DMS114 treated with DMSO at 0.1 percent for 48 hours (cell line): ENCODE data around the gene LRMDA.

Experiments used
- DNase-seq: peaks from one replicate; lab custom pipeline; 2025; ENCODE audit not compliant: unreplicated experiment; lab: John Stamatoyannopoulos, UW

The LRMDA gene

GRCh38 chr10:75857269-75857846 lies 425.9 kb downstream of the LRMDA start:
- DNase-seq = no peak

GRCh38 chr10:75857896-75858295 lies 426.5 kb downstream of the LRMDA start:
- no peak for DNase-seq

- no peak for DNase-seq
These were observed 426.9 kb downstream of the LRMDA start for GRCh38 chr10:75858339-75858738.

DNA sequence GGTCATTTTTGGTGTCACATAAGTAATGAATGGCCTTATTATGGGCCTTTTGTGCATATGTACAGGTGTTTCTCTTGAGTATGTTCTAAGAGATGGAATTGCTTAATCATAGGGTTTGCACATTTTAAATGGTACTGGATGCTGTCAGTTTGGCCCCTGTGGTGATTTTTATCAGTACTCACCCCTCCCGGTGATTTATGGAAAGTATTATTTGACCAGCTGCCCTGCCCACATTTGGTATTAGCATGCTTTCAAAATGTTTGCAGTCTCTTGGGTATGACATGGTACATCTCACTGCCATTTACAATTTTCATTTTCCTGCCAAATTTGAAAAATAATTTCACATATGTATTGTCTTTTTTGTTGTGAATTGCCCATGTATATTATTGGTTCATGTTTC lies 427.7 kb downstream of the LRMDA start:
- no peak for DNase-seq

GRCh38 chr10:75860009-75860408 lies 428.6 kb downstream of the LRMDA start:
- DNase-seq = no peak

GRCh38 chr10:75861582-75861981 lies 430.2 kb downstream of the LRMDA start:
- no peak for DNase-seq

- no peak for DNase-seq
These were observed 431.5 kb downstream of the LRMDA start for GRCh38 chr10:75862935-75863334.

DNA sequence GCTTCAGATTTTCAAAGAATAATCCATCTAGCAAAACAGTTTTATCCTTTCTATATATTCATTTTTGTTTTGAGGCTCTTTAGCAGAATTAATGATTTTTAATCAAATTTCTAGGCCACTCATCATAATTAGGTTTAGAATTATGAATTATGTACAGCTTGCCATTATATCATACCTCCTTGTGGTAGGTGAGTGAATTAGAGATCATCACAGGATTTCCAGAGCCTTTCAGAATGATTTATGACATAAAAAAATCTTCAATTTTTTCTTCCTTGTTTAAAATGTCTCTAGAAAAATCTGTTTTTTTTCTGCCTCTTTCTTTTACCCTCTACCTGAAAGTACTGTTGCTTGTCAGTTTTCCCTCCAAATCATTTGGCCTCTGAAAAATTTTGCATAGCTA lies 433.3 kb downstream of the LRMDA start:
- no peak for DNase-seq

- DNase-seq = no peak
These were observed 434.2 kb downstream of the LRMDA start for GRCh38 chr10:75865413-75866299.

DNA sequence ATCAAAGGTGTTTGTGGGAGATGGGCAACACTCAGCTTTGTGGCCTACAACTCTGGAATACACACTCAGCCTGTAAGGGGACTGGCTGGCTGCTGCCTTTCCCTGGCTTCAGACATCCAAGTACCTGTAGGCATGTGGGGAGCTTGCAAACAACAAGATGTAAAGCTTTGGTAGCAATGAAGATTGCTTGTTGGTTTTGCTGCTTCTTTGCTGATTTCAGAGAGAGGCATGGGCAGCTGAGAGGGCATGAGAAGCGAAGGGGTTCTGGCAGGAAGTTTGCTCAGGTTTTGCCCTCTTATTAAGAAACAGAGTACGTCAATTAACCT lies 434.8 kb downstream of the LRMDA start:
- DNase-seq = no peak

- no peak for DNase-seq
These were observed 435.3 kb downstream of the LRMDA start for GRCh38 chr10:75866731-75867130.

- DNase-seq = no peak
These were observed 437.1 kb downstream of the LRMDA start for GRCh38 chr10:75868574-75868973.

DNA sequence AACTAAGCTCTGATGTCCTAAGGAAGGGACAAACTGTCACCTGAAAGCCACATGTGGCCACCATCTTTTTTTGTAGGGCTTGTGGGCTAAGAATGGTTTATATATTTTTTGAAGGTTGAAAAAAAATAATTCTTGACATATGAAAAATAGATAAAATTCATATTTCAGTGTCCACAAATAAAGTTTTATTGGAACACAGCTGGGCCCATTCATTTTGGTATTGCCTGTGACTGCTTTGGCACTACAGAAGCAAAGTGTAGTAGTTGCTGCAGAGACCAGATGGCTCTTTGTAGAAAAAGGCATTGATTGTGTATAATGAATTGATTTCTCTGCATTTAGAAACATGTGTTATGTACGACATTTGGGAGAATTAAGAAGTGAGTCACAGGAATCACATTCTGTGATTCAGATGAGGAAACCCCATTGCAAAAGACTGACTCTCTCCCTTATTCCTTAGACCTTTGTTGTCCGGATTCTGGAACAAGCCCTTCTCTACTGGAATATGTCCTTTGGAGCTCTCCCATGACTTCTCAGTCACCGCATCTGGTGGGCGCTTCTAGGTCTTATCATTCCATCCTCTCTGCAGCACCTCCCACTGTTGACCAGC lies 438.7 kb downstream of the LRMDA start:
- no peak for DNase-seq

DNA sequence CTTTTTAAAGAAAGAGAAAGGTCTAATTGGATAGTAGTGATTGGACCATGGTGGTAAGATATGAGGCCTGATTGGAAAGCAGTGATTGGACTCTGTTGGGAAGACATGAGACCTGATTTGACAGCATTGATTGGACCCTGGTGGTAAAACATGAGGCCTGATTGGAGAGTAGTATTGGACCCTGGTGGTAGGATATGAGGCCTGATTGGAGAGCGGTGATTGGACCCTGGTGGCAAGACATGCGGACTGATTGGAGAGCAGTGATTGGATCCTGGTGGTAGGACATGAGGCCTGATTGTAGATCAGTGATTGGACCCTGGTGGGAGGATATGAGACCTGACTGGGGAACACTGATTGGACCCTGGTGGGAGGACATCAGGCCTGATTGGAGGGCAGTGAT lies 444.3 kb downstream of the LRMDA start:
- DNase-seq = no peak

DNA sequence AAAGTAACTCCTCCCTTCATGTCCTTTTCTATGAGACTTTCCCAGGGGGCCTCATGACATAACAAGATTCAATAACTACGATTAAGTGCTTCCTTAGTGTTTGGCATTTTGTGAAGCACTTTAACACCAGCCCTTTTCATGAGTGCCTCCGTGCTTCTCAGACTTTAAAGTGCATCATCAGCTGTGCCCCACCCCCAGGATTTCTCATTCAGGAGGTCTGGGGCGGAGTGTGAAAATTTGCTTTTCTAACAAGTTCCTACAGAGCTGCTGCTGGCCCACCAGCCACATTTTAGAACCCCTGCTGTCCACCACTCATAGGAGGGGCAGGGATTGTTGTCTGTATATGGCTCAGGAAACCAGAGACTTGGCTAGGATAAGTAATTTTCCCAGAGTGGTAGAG lies 445.3 kb downstream of the LRMDA start:
- no peak for DNase-seq

DNA sequence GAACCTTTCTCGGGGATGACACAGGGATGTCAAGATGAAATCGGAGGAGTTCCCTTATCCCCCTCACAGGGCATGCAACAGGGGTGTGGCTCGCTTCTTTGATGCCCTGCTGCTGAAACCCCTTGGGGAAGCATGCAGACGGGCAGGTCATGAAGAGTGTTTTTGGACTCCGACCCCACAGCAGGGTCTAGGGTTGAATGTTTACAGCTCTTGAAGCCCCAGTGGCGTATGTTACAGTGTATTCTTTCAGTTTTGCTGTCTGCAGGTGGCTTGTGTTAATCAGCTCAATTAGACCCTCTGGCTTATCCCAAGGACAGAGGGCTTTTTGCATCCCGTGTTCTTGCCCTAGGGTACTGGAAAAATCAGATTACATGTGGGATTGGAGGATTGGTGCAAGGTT lies 446.5 kb downstream of the LRMDA start:
- DNase-seq = no peak

GRCh38 chr10:75878586-75878985 lies 447.2 kb downstream of the LRMDA start:
- DNase-seq = no peak

DNA sequence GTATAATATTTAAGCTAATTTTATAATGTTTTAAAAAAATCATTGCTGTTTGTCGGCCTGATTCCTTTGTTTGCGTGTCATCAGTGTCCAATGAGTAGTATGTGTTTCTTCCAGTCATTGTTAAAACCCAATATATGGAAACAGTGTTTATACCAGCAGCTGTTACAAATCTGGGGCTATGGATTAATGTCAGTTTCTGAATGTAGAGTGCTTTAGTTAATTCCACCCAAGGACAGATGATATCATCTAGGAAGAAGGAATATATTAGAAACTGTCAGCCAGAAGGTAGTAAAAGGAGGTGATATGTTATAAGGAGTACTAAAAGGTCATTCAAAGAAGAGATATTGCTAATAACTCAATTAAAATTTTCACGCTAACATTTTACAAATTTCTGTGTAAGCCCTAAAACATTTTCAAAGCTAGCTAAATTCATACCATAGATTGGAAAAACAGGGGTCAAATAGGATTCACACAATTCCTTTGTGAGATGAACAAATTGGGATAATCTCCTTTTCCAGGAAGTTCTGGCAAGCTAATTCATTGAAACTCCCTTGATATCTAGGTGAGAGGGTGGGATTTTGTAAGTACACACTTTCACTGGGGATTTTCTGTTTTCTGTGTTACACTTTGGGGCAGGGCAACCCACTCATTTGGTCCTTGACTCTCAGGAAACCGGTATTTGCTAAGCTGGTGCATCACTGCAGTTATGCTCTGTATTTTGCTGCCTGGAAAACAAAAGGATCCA lies 448.8 kb downstream of the LRMDA start:
- DNase-seq = no peak

DNA sequence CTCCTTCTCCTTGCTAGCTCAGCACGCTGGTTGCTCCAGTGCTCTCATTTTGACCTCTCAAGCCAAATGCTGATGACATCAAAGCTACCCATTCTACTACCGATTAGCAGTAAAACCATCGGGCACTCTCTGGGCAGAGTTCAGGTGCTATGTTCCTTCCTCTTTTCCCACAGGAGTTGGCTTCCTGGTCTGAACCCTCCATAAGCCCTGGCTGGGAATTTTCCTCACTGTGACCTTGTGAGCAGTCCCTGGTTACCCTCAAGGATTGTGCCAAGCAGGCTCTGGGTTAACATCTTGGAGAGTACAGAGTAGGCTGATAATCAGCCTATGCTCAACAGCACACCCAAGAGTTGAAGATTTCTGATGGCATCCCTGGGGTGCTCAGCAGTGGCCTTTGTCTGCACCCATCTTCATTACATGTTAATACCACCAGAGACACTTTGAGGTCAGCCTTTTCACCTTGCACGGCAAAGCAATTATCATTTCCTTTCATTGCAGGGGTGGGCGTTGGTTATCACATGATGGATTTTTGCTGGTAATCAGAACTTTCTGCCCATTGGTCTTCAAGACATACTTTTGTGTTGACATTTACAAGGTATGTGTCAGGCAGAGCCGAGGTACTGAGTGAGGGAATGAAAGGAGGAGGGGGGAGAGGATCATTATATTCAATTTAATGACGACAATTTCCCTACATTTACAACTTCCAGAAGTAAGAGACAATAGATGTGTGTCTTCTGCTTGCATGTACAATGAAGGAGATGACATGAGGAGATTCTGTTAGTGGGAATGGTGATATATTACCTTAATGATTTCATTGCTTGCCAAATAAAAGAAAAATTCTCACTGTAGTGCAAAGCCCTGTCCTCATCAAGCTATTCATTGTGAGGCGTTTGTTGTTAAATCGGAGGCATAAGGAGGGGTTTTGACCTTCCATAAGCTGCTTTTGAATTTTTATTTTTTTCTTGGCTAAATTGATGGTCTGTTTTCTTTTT lies 452.0 kb downstream of the LRMDA start:
- DNase-seq = no peak

DNA sequence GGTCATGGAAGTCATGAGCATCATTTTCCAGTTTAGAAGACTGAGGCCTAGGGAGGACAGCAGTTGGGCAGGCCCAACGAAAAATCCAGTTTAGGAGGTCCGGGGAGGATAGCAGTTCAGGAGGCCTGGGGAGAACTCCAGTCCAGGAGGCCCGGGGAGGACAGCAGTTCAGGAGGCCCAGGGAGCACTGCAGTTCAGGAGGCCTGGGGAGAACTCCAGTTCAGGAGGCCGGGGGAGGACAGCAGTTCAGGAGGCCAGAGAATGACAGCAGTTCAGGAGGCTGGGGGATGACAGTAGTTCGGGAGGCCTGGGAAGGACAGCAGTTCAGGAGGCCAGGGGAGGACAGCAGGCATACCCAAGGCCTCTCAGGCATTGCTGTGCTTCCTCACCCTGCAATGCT lies 453.4 kb downstream of the LRMDA start:
- no peak for DNase-seq

GRCh38 chr10:75887369-75887768 lies 455.9 kb downstream of the LRMDA start:
- no peak for DNase-seq
